A549 (cell line): ENCODE measurements around the gene SPATA12. TPM values are rescaled to one million over a fixed set of nuclear protein-coding genes. Genes with fewer than 3 reads are reported as not detected.

ENCODE experiments used
- ATAC-seq, 2 experiments: fragments of 200-7000 bp in 1 of 2; fragments of >200 bp in 1 of 2; cut with Nextera tagmentation in 1 of 2; cut with Tn5 transposase in 1 of 2; 3 replicates each; pipeline versions ENCODE4 v1.8.0 to v1.9.1; 2018 to 2020; ENCODE audit warnings: mild to moderate bottlenecking in 1 of 2, moderate library complexity in 1 of 2
- CTCF ChIA-PET: fragments of 300-600 bp; sonication (Branson Sonifier 250); formaldehyde crosslinking; extraction: SDS; loops from one replicate; lab custom pipeline; 2021; ENCODE audit warnings: antibody characterized with exemption, inconsistent platforms; lab: Yijun Ruan, JAX
- POLR2A ChIA-PET: fragments of 350-600 bp; formaldehyde crosslinking; extraction: SDS; loops from one replicate; lab custom pipeline; 2021; ENCODE audit warnings: antibody characterized with exemption, inconsistent platforms; lab: Yijun Ruan, JAX
- DNase-seq, 2 experiments: peaks; one replicate each; pipeline versions ENCODE4 v3.0.0 to v3.0.0-alpha.2; 2011 to 2016; ENCODE audit warnings: low read depth in 1 of 2, low spot score in 1 of 2
- FAIRE-seq: peaks from 2 replicates; lab custom pipeline; 2011; peaks lifted over from hg19 to GRCh38; lab: Jason Lieb, UNC
- H3K27ac ChIP-seq, 2 experiments: fragments of >200 bp; sonication (Bioruptor Twin); formaldehyde crosslinking; 3 replicates each; pipeline ENCODE4 v1.5.1; 2016 to 2017
- H3K4me1 ChIP-seq: fragments of >200 bp; sonication (Bioruptor Twin); formaldehyde crosslinking; 3 replicates; pipeline ENCODE4 v1.6.1; 2016
- H3K4me2 ChIP-seq: fragments of >200 bp; sonication (Bioruptor Twin); formaldehyde crosslinking; 3 replicates; pipeline ENCODE4 v1.6.1; 2016
- H3K4me3 ChIP-seq: fragments of >200 bp; sonication (Bioruptor Twin); formaldehyde crosslinking; 3 replicates; pipeline ENCODE4 v1.5.1; 2016
- H3K9me3 ChIP-seq: fragments of >200 bp; sonication (Bioruptor Twin); formaldehyde crosslinking; 3 replicates; pipeline ENCODE4 v1.6.1; 2016
- BHLHE40 ChIP-seq: IDR thresholded peaks from 2 replicates; pipeline ENCODE4 v1.6.1; 2012; ENCODE audit warnings: low read depth, low read length, inconsistent platforms
- CBX8 ChIP-seq: fragments of 200-600 bp; sonication (generic); IDR thresholded peaks from 2 replicates; pipeline ENCODE4 v1.6.1; 2016
- CHD4 ChIP-seq: fragments of 200-600 bp; sonication (generic); IDR thresholded peaks from 2 replicates; pipeline ENCODE4 v1.6.1; 2016; ENCODE audit warnings: antibody characterized with exemption, mild to moderate bottlenecking, borderline replicate concordance
- EP300 ChIP-seq, 2 experiments: fragments of >200 bp; sonication (Bioruptor Twin); formaldehyde crosslinking; IDR thresholded peaks; 2 replicates in 1 of 2; 3 replicates in 1 of 2; pipeline ENCODE4 v1.6.1; 2016 to 2017
- ESRRA ChIP-seq: fragments of 150-350 bp; IDR thresholded peaks from 2 replicates; pipeline ENCODE4 v1.6.1; 2014; ENCODE audit warnings: mild to moderate bottlenecking, low read length, borderline replicate concordance
- FOSB ChIP-seq: fragments of 250-450 bp; sonication (Bioruptor Pico); IDR thresholded peaks from 2 replicates; pipeline ENCODE4 v1.5.0; 2020; ENCODE audit warnings: mild to moderate bottlenecking, moderate library complexity
- FOXS1 ChIP-seq: fragments of 250-450 bp; sonication (Bioruptor Pico); IDR thresholded peaks from 2 replicates; pipeline ENCODE4 v1.5.0; 2020; ENCODE audit warnings: mild to moderate bottlenecking, moderate library complexity
- HDAC2 ChIP-seq: fragments of 200-600 bp; sonication (generic); IDR thresholded peaks from 2 replicates; pipeline ENCODE4 v1.6.1; 2016
- HEYL ChIP-seq: fragments of 250-450 bp; sonication (Bioruptor Pico); IDR thresholded peaks from 2 replicates; pipeline ENCODE4 v1.8.0; 2021; ENCODE audit warnings: mild to moderate bottlenecking, moderate library complexity
- HOXA7 ChIP-seq: fragments of 250-450 bp; sonication (Bioruptor Pico); IDR thresholded peaks from 2 replicates; pipeline ENCODE4 v1.5.0; 2020; ENCODE audit warnings: mild to moderate bottlenecking, moderate library complexity
- JUN ChIP-seq, 2 experiments: fragments of >200 bp; sonication (Bioruptor Twin); formaldehyde crosslinking; IDR thresholded peaks; 2 replicates in 1 of 2; 3 replicates in 1 of 2; pipeline ENCODE4 v1.6.1; 2016 to 2017
- KDM1A ChIP-seq: fragments of 200-600 bp; sonication (generic); IDR thresholded peaks from 2 replicates; pipeline ENCODE4 v1.6.1; 2016; ENCODE audit warnings: low read depth, mild to moderate bottlenecking
- MAZ ChIP-seq: fragments of 150-350 bp; IDR thresholded peaks from 2 replicates; pipeline ENCODE4 v1.6.1; 2014; ENCODE audit warnings: antibody characterized with exemption, low read depth, low read length, borderline replicate concordance
- MYC ChIP-seq: IDR thresholded peaks from 2 replicates; pipeline ENCODE4 v1.6.1; 2012; ENCODE audit warnings: mild to moderate bottlenecking, inconsistent platforms, low read length, improper control_type of control experiment, borderline replicate concordance
- NFE2L2 ChIP-seq: fragments of 150-350 bp; conservative IDR thresholded peaks from 2 replicates; pipeline ENCODE4 v1.6.1; 2014; ENCODE audit warnings: low read length
- PHF8 ChIP-seq: fragments of 200-600 bp; sonication (generic); IDR thresholded peaks from 2 replicates; pipeline ENCODE4 v1.6.1; 2016; ENCODE audit warnings: low read depth, mild to moderate bottlenecking, antibody characterized with exemption, moderate library complexity, borderline replicate concordance
- RCOR1 ChIP-seq: fragments of 150-350 bp; IDR thresholded peaks from 2 replicates; pipeline ENCODE4 v1.6.1; 2014; ENCODE audit warnings: antibody characterized with exemption, low read length, low read depth
- SMC3 ChIP-seq: fragments of >200 bp; sonication (Bioruptor Twin); formaldehyde crosslinking; IDR thresholded peaks from 3 replicates; pipeline ENCODE4 v1.6.1; 2018; ENCODE audit warnings: inconsistent platforms
- SREBF2 ChIP-seq: fragments of 450-650 bp; IDR thresholded peaks from 2 replicates; pipeline ENCODE4 v1.6.1; 2014; ENCODE audit warnings: mild to moderate bottlenecking, moderate library complexity
- TFCP2L1 ChIP-seq: fragments of 250-450 bp; sonication (Bioruptor Pico); IDR thresholded peaks from 2 replicates; pipeline ENCODE4 v1.5.0; 2021; ENCODE audit warnings: mild to moderate bottlenecking
- ZFP36 ChIP-seq: fragments of 450-650 bp; IDR thresholded peaks from 2 replicates; pipeline ENCODE4 v1.6.1; 2014; ENCODE audit warnings: borderline replicate concordance; ENCODE audit not compliant: partially characterized antibody
- WGBS: methylation state at CpG from one replicate; pipeline ENCODE4 v1.1.6; 2017; ENCODE audit errors: missing lambda C conversion rate; 5-methylcytosine and 5-hydroxymethylcytosine counted together
- polyA plus RNA-seq, 4 experiments: library from polyadenylated mRNA; depleted of rRNA in 3 of 4; stranded (reverse); fragments of >200 nt; fragmentation: RNase III in 1 of 4; extraction: RNeasy Plus Mini Kit Qiagen cat#74134 plus additional on column Dnase treatment in 1 of 4; gene quantifications; 2 replicates in 3 of 4; 3 replicates in 1 of 4; pipeline ENCODE4 v1.2.3, GENCODE V29; 2011 to 2017
- TF ChIP-seq, protein P1 (sequence below): fragments of 250-450 bp; sonication (Bioruptor Pico); IDR thresholded peaks from 2 replicates; pipeline ENCODE4 v1.5.0; 2021; ENCODE audit warnings: mild to moderate bottlenecking, moderate library complexity, borderline replicate concordance
- TF ChIP-seq, protein P2 (sequence below): fragments of >200 bp; sonication (Bioruptor Twin); formaldehyde crosslinking; IDR thresholded peaks from 3 replicates; pipeline ENCODE4 v1.6.1; 2016
- TF ChIP-seq, protein P3 (sequence below): IDR thresholded peaks from 2 replicates; pipeline ENCODE4 v1.6.1; 2012
- TF ChIP-seq, protein P4 (sequence below): fragments of 150-350 bp; IDR thresholded peaks from 2 replicates; pipeline ENCODE4 v1.6.1; 2014; ENCODE audit warnings: low read depth, mild to moderate bottlenecking, low read length
- TF ChIP-seq, protein P5 (sequence below): fragments of 250-450 bp; sonication (Bioruptor Pico); IDR thresholded peaks from 2 replicates; pipeline ENCODE4 v1.5.0; 2020; ENCODE audit warnings: low read depth, mild to moderate bottlenecking, moderate library complexity
- TF ChIP-seq, protein P6 (sequence below): IDR thresholded peaks from 2 replicates; pipeline ENCODE4 v1.6.1; 2012

SPATA12 gene
- polyA plus RNA-seq, 2 of the 4 experiments (the other 2 are of a cell fraction) = 0.17 to 0.18 TPM

DNA sequence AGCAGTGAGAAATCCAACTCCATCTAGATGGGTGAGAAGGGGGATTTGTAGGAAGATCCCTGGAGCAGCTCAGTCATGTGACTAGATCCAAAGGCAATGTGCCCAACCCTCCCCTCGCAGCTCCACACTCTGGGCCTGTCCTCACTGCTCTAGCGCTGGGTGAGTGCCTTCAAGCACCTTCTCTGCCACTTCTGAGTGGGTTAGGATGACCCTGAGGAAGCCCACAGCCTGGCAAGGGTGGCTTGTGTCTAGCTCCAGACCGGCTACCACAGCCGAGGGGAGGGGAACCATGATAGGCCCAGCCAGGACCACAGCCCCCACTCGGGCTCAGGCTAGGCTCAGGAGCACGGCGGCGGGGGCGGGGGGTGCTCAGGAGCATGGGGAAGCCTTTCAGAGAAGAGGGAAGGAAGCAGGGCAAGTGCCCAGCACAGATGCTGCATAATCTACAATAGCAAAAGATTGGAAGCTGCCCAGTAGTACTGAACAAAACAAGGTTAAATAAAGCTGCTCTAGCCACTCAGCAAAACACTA, 1.7 kb downstream of the SPATA12 start:
- 54% methylated on average over 2 of the region's 9 CpGs for WGBS
- no peak for ATAC-seq
- ChIA-PET POLR2A (no interaction called here), CTCF (interaction anchor here (0.5 to 1.7 kb wide), 3 partner anchors 18 to 61 kb away, joined by 3 read pairs; no protein-coding TSS in a partner anchor)
- Histone ChIP-seq H3K4me1 (peaks cover 52% of the 10 kb centered on the region), H3K9me3 (no peaks in the 10 kb centered on the region), H3K4me2 (peak overlapping the region; percentile 79), H3K4me3 (no peak overlapping the region), H3K27ac (peak overlapping the region; percentile 77 to 94)
- no peak for TF ChIP-seq FOXS1 (CRISPR knock-in tag)
- TF ChIP-seq HOXA7 (CRISPR knock-in tag) = no peak
- no peak for TF ChIP-seq MYC
- TF ChIP-seq, protein P1, sequence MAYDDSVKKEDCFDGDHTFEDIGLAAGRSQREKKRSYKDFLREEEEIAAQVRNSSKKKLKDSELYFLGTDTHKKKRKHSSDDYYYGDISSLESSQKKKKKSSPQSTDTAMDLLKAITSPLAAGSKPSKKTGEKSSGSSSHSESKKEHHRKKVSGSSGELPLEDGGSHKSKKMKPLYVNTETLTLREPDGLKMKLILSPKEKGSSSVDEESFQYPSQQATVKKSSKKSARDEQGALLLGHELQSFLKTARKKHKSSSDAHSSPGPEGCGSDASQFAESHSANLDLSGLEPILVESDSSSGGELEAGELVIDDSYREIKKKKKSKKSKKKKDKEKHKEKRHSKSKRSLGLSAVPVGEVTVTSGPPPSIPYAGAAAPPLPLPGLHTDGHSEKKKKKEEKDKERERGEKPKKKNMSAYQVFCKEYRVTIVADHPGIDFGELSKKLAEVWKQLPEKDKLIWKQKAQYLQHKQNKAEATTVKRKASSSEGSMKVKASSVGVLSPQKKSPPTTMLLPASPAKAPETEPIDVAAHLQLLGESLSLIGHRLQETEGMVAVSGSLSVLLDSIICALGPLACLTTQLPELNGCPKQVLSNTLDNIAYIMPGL (CRISPR knock-in tag) = no peak
- TF ChIP-seq, protein P2, sequence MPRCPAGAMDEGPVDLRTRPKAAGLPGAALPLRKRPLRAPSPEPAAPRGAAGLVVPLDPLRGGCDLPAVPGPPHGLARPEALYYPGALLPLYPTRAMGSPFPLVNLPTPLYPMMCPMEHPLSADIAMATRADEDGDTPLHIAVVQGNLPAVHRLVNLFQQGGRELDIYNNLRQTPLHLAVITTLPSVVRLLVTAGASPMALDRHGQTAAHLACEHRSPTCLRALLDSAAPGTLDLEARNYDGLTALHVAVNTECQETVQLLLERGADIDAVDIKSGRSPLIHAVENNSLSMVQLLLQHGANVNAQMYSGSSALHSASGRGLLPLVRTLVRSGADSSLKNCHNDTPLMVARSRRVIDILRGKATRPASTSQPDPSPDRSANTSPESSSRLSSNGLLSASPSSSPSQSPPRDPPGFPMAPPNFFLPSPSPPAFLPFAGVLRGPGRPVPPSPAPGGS = no peak
- no peak for TF ChIP-seq PHF8
- TF ChIP-seq NFE2L2 = no peak
- no peak for TF ChIP-seq SREBF2
- no peak for TF ChIP-seq CHD4
- TF ChIP-seq, protein P3, sequence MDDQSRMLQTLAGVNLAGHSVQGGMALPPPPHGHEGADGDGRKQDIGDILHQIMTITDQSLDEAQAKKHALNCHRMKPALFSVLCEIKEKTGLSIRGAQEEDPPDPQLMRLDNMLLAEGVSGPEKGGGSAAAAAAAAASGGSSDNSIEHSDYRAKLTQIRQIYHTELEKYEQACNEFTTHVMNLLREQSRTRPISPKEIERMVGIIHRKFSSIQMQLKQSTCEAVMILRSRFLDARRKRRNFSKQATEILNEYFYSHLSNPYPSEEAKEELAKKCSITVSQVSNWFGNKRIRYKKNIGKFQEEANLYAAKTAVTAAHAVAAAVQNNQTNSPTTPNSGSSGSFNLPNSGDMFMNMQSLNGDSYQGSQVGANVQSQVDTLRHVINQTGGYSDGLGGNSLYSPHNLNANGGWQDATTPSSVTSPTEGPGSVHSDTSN = no peak
- TF ChIP-seq, protein P4, sequence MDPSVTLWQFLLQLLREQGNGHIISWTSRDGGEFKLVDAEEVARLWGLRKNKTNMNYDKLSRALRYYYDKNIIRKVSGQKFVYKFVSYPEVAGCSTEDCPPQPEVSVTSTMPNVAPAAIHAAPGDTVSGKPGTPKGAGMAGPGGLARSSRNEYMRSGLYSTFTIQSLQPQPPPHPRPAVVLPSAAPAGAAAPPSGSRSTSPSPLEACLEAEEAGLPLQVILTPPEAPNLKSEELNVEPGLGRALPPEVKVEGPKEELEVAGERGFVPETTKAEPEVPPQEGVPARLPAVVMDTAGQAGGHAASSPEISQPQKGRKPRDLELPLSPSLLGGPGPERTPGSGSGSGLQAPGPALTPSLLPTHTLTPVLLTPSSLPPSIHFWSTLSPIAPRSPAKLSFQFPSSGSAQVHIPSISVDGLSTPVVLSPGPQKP = no peak
- no peak for FAIRE-seq
- no peak for DNase-seq

DNA sequence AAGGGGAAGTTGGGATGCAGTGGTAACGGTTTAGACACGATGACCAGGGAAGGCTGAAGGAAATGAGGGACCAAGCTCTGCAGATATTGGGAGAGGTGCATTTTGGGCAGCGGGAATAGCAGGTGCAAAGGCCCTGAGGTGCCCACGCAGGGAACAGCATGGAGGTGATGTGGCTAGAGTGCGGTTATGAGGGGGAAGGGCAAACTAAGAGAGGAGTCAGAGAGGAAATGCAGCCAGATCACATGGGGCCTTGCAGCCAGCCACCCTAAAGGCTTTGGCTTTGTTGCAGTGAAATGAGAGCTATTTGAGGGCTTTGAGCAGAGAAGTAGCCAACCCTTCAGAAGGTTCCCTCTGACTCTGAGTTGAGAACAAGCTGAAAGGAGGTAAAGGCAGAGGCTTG, 2.6 kb downstream of the SPATA12 start:
- FAIRE-seq (no peak), DNase-seq (no peak), ATAC-seq (no peak)
- TF ChIP-seq ZFP36 (no peak), EP300 (IDR thresholded peaks at IDR 0.05) (no peak), ESRRA (no peak), CHD4 (no peak), TFCP2L1 (no peak), HEYL (CRISPR knock-in tag) (no peak), SMC3 (no peak), CBX8 (no peak), FOSB (CRISPR knock-in tag) (no peak), JUN (IDR thresholded peaks at IDR 0.05) (no peak), FOXS1 (CRISPR knock-in tag) (no peak), BHLHE40 (no peak), KDM1A (no peak), MAZ (no peak), HDAC2 (no peak), RCOR1 (no peak)
- TF ChIP-seq, protein P5, sequence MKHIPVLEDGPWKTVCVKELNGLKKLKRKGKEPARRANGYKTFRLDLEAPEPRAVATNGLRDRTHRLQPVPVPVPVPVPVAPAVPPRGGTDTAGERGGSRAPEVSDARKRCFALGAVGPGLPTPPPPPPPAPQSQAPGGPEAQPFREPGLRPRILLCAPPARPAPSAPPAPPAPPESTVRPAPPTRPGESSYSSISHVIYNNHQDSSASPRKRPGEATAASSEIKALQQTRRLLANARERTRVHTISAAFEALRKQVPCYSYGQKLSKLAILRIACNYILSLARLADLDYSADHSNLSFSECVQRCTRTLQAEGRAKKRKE = no peak
- TF ChIP-seq, protein P1 (CRISPR knock-in tag) = no peak
- TF ChIP-seq, protein P6, sequence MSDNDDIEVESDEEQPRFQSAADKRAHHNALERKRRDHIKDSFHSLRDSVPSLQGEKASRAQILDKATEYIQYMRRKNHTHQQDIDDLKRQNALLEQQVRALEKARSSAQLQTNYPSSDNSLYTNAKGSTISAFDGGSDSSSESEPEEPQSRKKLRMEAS = no peak
- H3K9me3 ChIP-seq = no peaks in the 10 kb centered on the region
- no peak overlapping the region for H3K4me3 ChIP-seq
- POLR2A ChIA-PET = no interaction called here
- peak overlapping the region in 1 of 2 experiments; percentile 94; a peak in 3 of 6 replicates for H3K27ac ChIP-seq
- CTCF ChIA-PET = interaction anchor here (0.5 to 1.7 kb wide), 3 partner anchors 13 to 60 kb away, joined by 3 to 4 read pairs (median 3); no protein-coding TSS in a partner anchor
- peaks cover 55% of the 10 kb centered on the region for H3K4me1 ChIP-seq
- whole genome bisulfite sequencing = 93% methylated on average over 5 of the region's 5 CpGs
- no peak overlapping the region for H3K4me2 ChIP-seq
